HEK293 (cell line): Measurements from ENCODE around the gene TMEM231.
"Not testable (repeated sequence)": the region's sequence is repeated elsewhere in the genome, so short reads cannot be mapped to it uniquely, and the experiment has no call there.

Experiments
- CTCF ChIA-PET: fragments of 350-600 bp; formaldehyde crosslinking; extraction: SDS; loops from one replicate; lab custom pipeline; 2021; ENCODE audit warnings: antibody characterized with exemption; lab: Yijun Ruan, JAX
- POLR2A ChIA-PET: fragments of 300-600 bp; formaldehyde crosslinking; extraction: SDS; loops from one replicate; lab custom pipeline; 2020; ENCODE audit warnings: antibody characterized with exemption, inconsistent platforms; lab: Yijun Ruan, JAX
- H3K27ac ChIP-seq: fragments of 200-500 bp; sonication (Bioruptor generic); 2 replicates; pipeline ENCODE4 v1.5.1; 2014; ENCODE audit warnings: low read depth, low read length, control low read depth, inconsistent platforms; ENCODE audit errors: extremely low read depth
- H3K36me3 ChIP-seq, 2 experiments: fragments of 200-500 bp in 1 of 2; sonication (Bioruptor generic) in 1 of 2; 1 replicate in 1 of 2; 2 replicates in 1 of 2; pipeline ENCODE4 v1.5.1; 2014 to 2017; ENCODE audit warnings: inconsistent platforms in 2 of 2, low read length in 2 of 2; ENCODE audit not compliant: control insufficient read depth in 2 of 2, insufficient read depth in 1 of 2
- H3K4me1 ChIP-seq: fragments of 200-500 bp; sonication (Bioruptor generic); 2 replicates; pipeline ENCODE4 v1.5.1; 2014; ENCODE audit warnings: mild to moderate bottlenecking, low read length, inconsistent platforms; ENCODE audit not compliant: control insufficient read depth, insufficient read depth
- H3K4me3 ChIP-seq: 2 replicates; pipeline ENCODE4 v1.5.1; 2011; ENCODE audit warnings: low read depth, mild to moderate bottlenecking, control low read depth, low read length, moderate library complexity
- H3K9me3 ChIP-seq: fragments of 200-500 bp; sonication (Bioruptor generic); 2 replicates; pipeline ENCODE4 v1.5.1; 2014; ENCODE audit warnings: low read depth, low read length, inconsistent platforms; ENCODE audit not compliant: control insufficient read depth, insufficient read depth
- ATF2 ChIP-seq: fragments of 450-650 bp; formaldehyde crosslinking; IDR thresholded peaks from 2 replicates; pipeline ENCODE4 v1.5.1; 2016; ENCODE audit warnings: missing biosample characterization, missing genetic modification characterization, low read depth
- BCL6B ChIP-seq: fragments of 450-650 bp; formaldehyde crosslinking; IDR thresholded peaks from 2 replicates; pipeline ENCODE4 v1.5.1; 2017; ENCODE audit warnings: missing biosample characterization, missing genetic modification characterization
- CTCF ChIP-seq: fragments of 450-650 bp; formaldehyde crosslinking; IDR thresholded peaks from 2 replicates; pipeline ENCODE4 v1.5.1; 2016; ENCODE audit warnings: missing biosample characterization, missing genetic modification characterization
- TRIM28 ChIP-seq: IDR thresholded peaks from 2 replicates; pipeline ENCODE4 v1.6.1; 2011; ENCODE audit warnings: low read length, control low read depth, borderline replicate concordance
- YY1 ChIP-seq: fragments of 450-650 bp; formaldehyde crosslinking; IDR thresholded peaks from 2 replicates; pipeline ENCODE4 v1.5.1; 2018; ENCODE audit warnings: missing biosample characterization, missing genetic modification characterization
- YY2 ChIP-seq: fragments of 450-650 bp; formaldehyde crosslinking; IDR thresholded peaks from 2 replicates; pipeline ENCODE4 v1.5.1; 2016; ENCODE audit warnings: missing biosample characterization, missing genetic modification characterization
- ZBTB49 ChIP-seq: fragments of 450-650 bp; formaldehyde crosslinking; IDR thresholded peaks from 2 replicates; pipeline ENCODE4 v1.5.1; 2016; ENCODE audit warnings: missing biosample characterization, missing genetic modification characterization, low read depth
- ZNF133 ChIP-seq: fragments of 450-650 bp; formaldehyde crosslinking; IDR thresholded peaks from 2 replicates; pipeline ENCODE4 v1.5.1; 2016; ENCODE audit warnings: missing biosample characterization, missing genetic modification characterization
- ZNF350 ChIP-seq: fragments of 450-650 bp; formaldehyde crosslinking; IDR thresholded peaks from 2 replicates; pipeline ENCODE4 v1.5.0; 2017; ENCODE audit warnings: missing biosample characterization, mild to moderate bottlenecking, missing genetic modification characterization
- ZNF366 ChIP-seq: fragments of 450-650 bp; formaldehyde crosslinking; conservative IDR thresholded peaks from 2 replicates; pipeline ENCODE4 v1.5.1; 2016; ENCODE audit warnings: missing biosample characterization, missing genetic modification characterization
- ZNF548 ChIP-seq: fragments of 450-650 bp; formaldehyde crosslinking; IDR thresholded peaks from 2 replicates; pipeline ENCODE4 v1.5.1; 2016; ENCODE audit warnings: missing biosample characterization, missing genetic modification characterization
- ZNF639 ChIP-seq: fragments of 450-650 bp; formaldehyde crosslinking; IDR thresholded peaks from 2 replicates; pipeline ENCODE4 v1.5.1; 2016; ENCODE audit warnings: missing biosample characterization, missing genetic modification characterization
- ZNF830 ChIP-seq: fragments of 450-650 bp; IDR thresholded peaks from 2 replicates; pipeline ENCODE4 v1.5.0; 2018; ENCODE audit warnings: missing biosample characterization, missing genetic modification characterization, low read depth, mild to moderate bottlenecking, moderate library complexity

TMEM231 gene

GRCh38 chr16:75593825-75594820 lies 38.1 kb upstream of the TMEM231 start:
- Histone ChIP-seq H3K27ac (no peak overlapping the region), H3K4me1 (peaks cover 5% of the 10 kb centered on the region; the same call in 1 of the 2 replicates), H3K36me3 (peaks cover 0 to 24% of the 10 kb centered on the region in 2 experiments; a peak in 2 of 3 replicates), H3K9me3 (no peaks in the 10 kb centered on the region), H3K4me3 (no peak overlapping the region)
- POLR2A ChIA-PET, result no interaction called here
- no peak for TF ChIP-seq ATF2 (tag by site-specific recombination)
- no peak for TF ChIP-seq ZNF830 (tag by site-specific recombination)
- no peak for TF ChIP-seq ZNF366
- no peak for TF ChIP-seq YY2
- peak; percentile 62; the same call in 1 of the 2 replicates for TF ChIP-seq BCL6B (tag by site-specific recombination)
- TF ChIP-seq ZBTB49 (tag by site-specific recombination), result no peak
- TF ChIP-seq ZNF133 (tag by site-specific recombination), result no peak
- CTCF ChIA-PET, result interaction anchor here (0.7 kb wide), 1 partner anchor 149 kb away, joined by 3 read pairs; no protein-coding TSS in a partner anchor

GRCh38 chr16:75593308-75593707 lies 37.3 kb upstream of the TMEM231 start:
- ChIA-PET CTCF (no interaction called here), POLR2A (no interaction called here)
- no peak overlapping the region for H3K27ac ChIP-seq
- H3K4me3 ChIP-seq, result no peak overlapping the region
- H3K4me1 ChIP-seq, result peaks cover 5% of the 10 kb centered on the region; the same call in 1 of the 2 replicates
- H3K9me3 ChIP-seq, result no peaks in the 10 kb centered on the region
- H3K36me3 ChIP-seq, result peaks cover 0 to 29% of the 10 kb centered on the region in 2 experiments; a peak in 2 of 3 replicates
- TF ChIP-seq CTCF (tag by site-specific recombination), result no peak
- no peak for TF ChIP-seq ZNF548 (tag by site-specific recombination)
- TF ChIP-seq ZNF639 (tag by site-specific recombination), result no peak
- TF ChIP-seq YY1 (tag by site-specific recombination), result no peak
- TF ChIP-seq ZNF350, result no peak
- TF ChIP-seq TRIM28, result no peak

GRCh38 chr16:75591927-75592326 lies 35.9 kb upstream of the TMEM231 start:
- not testable (repeated sequence) for H3K9me3 ChIP-seq, H3K4me1 ChIP-seq, H3K4me3 ChIP-seq, H3K27ac ChIP-seq
- POLR2A ChIA-PET, result interaction anchor here (1.2 kb wide), 1 partner anchor 36 kb away, joined by 3 read pairs; the partner anchor contains the start of gene TMEM231
- CTCF ChIA-PET, result interaction anchor here (0.7 kb wide), 1 partner anchor 106 kb away, joined by 3 read pairs; no protein-coding TSS in a partner anchor
- H3K36me3 ChIP-seq, result peaks cover 0 to 17% of the 10 kb centered on the region in 2 experiments; a peak in 2 of 3 replicates
